Stomach smooth muscle (tissue), 2 donors: ENCODE measurements around the gene UAP1L1.
A peak's percentile ranks its signal among the peaks of the same experiment; 100 is the strongest.

ENCODE experiments used
- H3K27ac ChIP-seq: one replicate; pipeline ENCODE4 v1.7.0; 2013; ENCODE audit warnings: mild to moderate bottlenecking, low read length, inconsistent platforms
- H3K27me3 ChIP-seq, 2 donors: one replicate each; pipeline ENCODE4 v1.7.0; 2013; ENCODE audit warnings: low read length in 2 of 2; ENCODE audit not compliant: insufficient read depth in 2 of 2, control insufficient read depth in 1 of 2
- H3K36me3 ChIP-seq, 2 donors: one replicate each; pipeline ENCODE4 v1.7.0; 2013; ENCODE audit warnings: low read length in 2 of 2; ENCODE audit not compliant: control insufficient read depth in 2 of 2, insufficient read depth in 2 of 2
- H3K4me1 ChIP-seq: one replicate; pipeline ENCODE4 v1.7.0; 2013; ENCODE audit warnings: low read length; ENCODE audit not compliant: control insufficient read depth, insufficient read depth
- H3K4me3 ChIP-seq, 2 donors: one replicate each; pipeline ENCODE4 v1.7.0; 2013; ENCODE audit warnings: low read length in 2 of 2
- H3K9ac ChIP-seq, 2 donors: one replicate each; pipeline ENCODE4 v1.7.0; 2013; ENCODE audit warnings: low read length in 2 of 2, mild to moderate bottlenecking in 1 of 2
- H3K9me3 ChIP-seq, 2 donors: one replicate each; pipeline ENCODE4 v1.7.0; 2013; ENCODE audit warnings: low read length in 2 of 2; ENCODE audit not compliant: control insufficient read depth in 2 of 2
- donor health status: healthy.
- donor health status: Pancreatic carcinoma.

The UAP1L1 gene

GRCh38 chr9:137080260-137081122 lies 3.2 kb downstream of the UAP1L1 start:
- peaks cover 24% of the 10 kb centered on the region for H3K4me1 ChIP-seq
- H3K36me3 ChIP-seq = peaks cover 0 to 6% of the 10 kb centered on the region in 2 donors
- no peaks in the 10 kb centered on the region for H3K9me3 ChIP-seq
- H3K9ac ChIP-seq = no peak overlapping the region
- H3K4me3 ChIP-seq = no peak overlapping the region
- peaks cover 14 to 39% of the 10 kb centered on the region in 2 donors for H3K27me3 ChIP-seq
- H3K27ac ChIP-seq = no peak overlapping the region

- Histone ChIP-seq H3K4me3 (no peak overlapping the region), H3K27ac (no peak overlapping the region), H3K27me3 (peaks cover 14 to 33% of the 10 kb centered on the region in 2 donors), H3K9me3 (no peaks in the 10 kb centered on the region), H3K9ac (no peak overlapping the region), H3K36me3 (peaks cover 0 to 6% of the 10 kb centered on the region in 2 donors), H3K4me1 (peaks cover 29% of the 10 kb centered on the region)
These were observed 5.1 kb downstream of the UAP1L1 start for GRCh38 chr9:137082222-137082924.

GRCh38 chr9:137082925-137083290 lies 5.6 kb downstream of the UAP1L1 start:
- no peaks in the 10 kb centered on the region for H3K9me3 ChIP-seq
- H3K36me3 ChIP-seq = peaks cover 0 to 6% of the 10 kb centered on the region in 2 donors
- H3K27ac ChIP-seq = no peak overlapping the region
- H3K4me3 ChIP-seq = no peak overlapping the region
- H3K27me3 ChIP-seq = peaks cover 14 to 31% of the 10 kb centered on the region in 2 donors
- H3K4me1 ChIP-seq = peaks cover 28% of the 10 kb centered on the region
- no peak overlapping the region for H3K9ac ChIP-seq

- H3K9me3 ChIP-seq = no peaks in the 10 kb centered on the region
- no peak overlapping the region for H3K4me3 ChIP-seq
- no peak overlapping the region for H3K27ac ChIP-seq
- H3K27me3 ChIP-seq = peaks cover 14 to 26% of the 10 kb centered on the region in 2 donors
- no peak overlapping the region for H3K9ac ChIP-seq
- peaks cover 0 to 6% of the 10 kb centered on the region in 2 donors for H3K36me3 ChIP-seq
- peaks cover 22% of the 10 kb centered on the region for H3K4me1 ChIP-seq
These were observed 6.2 kb downstream of the UAP1L1 start for GRCh38 chr9:137083394-137084004.

GRCh38 chr9:137084526-137084925 lies 7.2 kb downstream of the UAP1L1 start:
- no peak overlapping the region for H3K27ac ChIP-seq
- peaks cover 4% of the 10 kb centered on the region in 2 donors for H3K36me3 ChIP-seq
- peaks cover 19% of the 10 kb centered on the region for H3K4me1 ChIP-seq

GRCh38 chr9:137085920-137086530 lies 8.7 kb downstream of the UAP1L1 start:
- H3K9me3 ChIP-seq = no peaks in the 10 kb centered on the region
- peaks cover 4 to 10% of the 10 kb centered on the region in 2 donors for H3K36me3 ChIP-seq
- H3K4me3 ChIP-seq = peak overlapping the region; percentile 82
- H3K27me3 ChIP-seq = peaks cover 0 to 4% of the 10 kb centered on the region in 2 donors
- H3K27ac ChIP-seq = peak overlapping the region; percentile 82
- peaks cover 19% of the 10 kb centered on the region for H3K4me1 ChIP-seq
- peak overlapping the region; percentile 69 to 75 for H3K9ac ChIP-seq

More at GRCh38 chr9:137084526-137084925, 7.2 kb downstream of the UAP1L1 start:
- peaks cover 7 to 15% of the 10 kb centered on the region in 2 donors for H3K27me3 ChIP-seq
- H3K9me3 ChIP-seq = no peaks in the 10 kb centered on the region
- no peak overlapping the region for H3K9ac ChIP-seq
- H3K4me3 ChIP-seq = no peak overlapping the region

GRCh38 chr9:137086531-137087408 lies 9.5 kb downstream of the UAP1L1 start, which contains the start of gene MAN1B1:
Gene MAN1B1 (plus strand): TSS chr9:137086985. CDS start chr9:137087000, 15 bp downstream.
- Histone ChIP-seq H3K9me3 (no peaks in the 10 kb centered on the region), H3K27me3 (peaks cover 0 to 4% of the 10 kb centered on the region in 2 donors), H3K36me3 (peaks cover 4 to 10% of the 10 kb centered on the region in 2 donors), H3K4me1 (peaks cover 19% of the 10 kb centered on the region), H3K9ac (peak within 1 kb of the TSS; percentile 69 to 75), H3K4me3 (peak within 1 kb of the TSS; percentile 82), H3K27ac (peak within 1 kb of the TSS; percentile 82)

- Histone ChIP-seq H3K36me3 (peaks cover 4 to 9% of the 10 kb centered on the region in 2 donors), H3K27me3 (no peaks in the 10 kb centered on the region), H3K9ac (peak overlapping the region; percentile 68 to 75), H3K4me1 (peaks cover 19% of the 10 kb centered on the region), H3K27ac (peak overlapping the region; percentile 82), H3K4me3 (peak overlapping the region; percentile 82), H3K9me3 (no peaks in the 10 kb centered on the region)
These were observed 10.2 kb downstream of the UAP1L1 start for GRCh38 chr9:137087409-137087925.

- Histone ChIP-seq H3K27ac (no peak overlapping the region), H3K9me3 (no peaks in the 10 kb centered on the region), H3K36me3 (peaks cover 4 to 12% of the 10 kb centered on the region in 2 donors), H3K9ac (no peak overlapping the region), H3K27me3 (no peaks in the 10 kb centered on the region), H3K4me3 (peak overlapping the region in 1 of 2 donors; percentile 82), H3K4me1 (peaks cover 19% of the 10 kb centered on the region)
These were observed 10.8 kb downstream of the UAP1L1 start for GRCh38 chr9:137088121-137088520.
